HG03354 (cell line): ENCODE data around the gene SLC1A7.

Experiments
- ATAC-seq: cut with Tn5 transposase; IDR thresholded peaks from one replicate; pipeline ENCODE4 v1.9.1; 2021; ENCODE audit warnings: mild to moderate bottlenecking; ENCODE audit not compliant: unreplicated experiment, poor library complexity, severe bottlenecking

SLC1A7 gene

GRCh38 chr1:53046930-53047329 is 95.5 kb downstream of the SLC1A7 start:
- no peak for ATAC-seq

- ATAC-seq: no peak
Measured at GRCh38 chr1:53044926-53045325, 97.5 kb downstream of the SLC1A7 start.

- no peak for ATAC-seq
Measured at GRCh38 chr1:53043271-53043670, 99.2 kb downstream of the SLC1A7 start.

GRCh38 chr1:53038566-53038965 is 103.9 kb downstream of the SLC1A7 start:
- no peak for ATAC-seq
